ENCODE data around the gene FBXL13.

The FBXL13 gene

GRCh38 chr7:102830197-102830596 is 244.4 kb downstream of the FBXL13 start:
- Histone ChIP-seq H3K27ac (replicated peaks) (no peak overlapping the region), H3K27me3 (ENCODE audit: insufficient read depth, poor library complexity, severe bottlenecking) (no peaks in the 10 kb centered on the region), H3K4me3 (replicated peaks; ENCODE audit: insufficient read depth, low read length) (no peak overlapping the region)
- no peak for DNase-seq (ENCODE audit: low read depth in 1 of 2, low spot score in 1 of 2)
- TF ChIP-seq CTCF (IDR thresholded peaks at IDR 0.05; ENCODE audit: insufficient read depth, low read length) (no peak), GABPA (IDR thresholded peaks at IDR 0.05; ENCODE audit: low read depth) (no peak), POLR2AphosphoS5 (IDR thresholded peaks at IDR 0.05; ENCODE audit: low read depth) (no peak), SPI1 (IDR thresholded peaks at IDR 0.05; ENCODE audit: borderline replicate concordance, low read depth) (no peak)
- TF ChIP-seq, protein P1, sequence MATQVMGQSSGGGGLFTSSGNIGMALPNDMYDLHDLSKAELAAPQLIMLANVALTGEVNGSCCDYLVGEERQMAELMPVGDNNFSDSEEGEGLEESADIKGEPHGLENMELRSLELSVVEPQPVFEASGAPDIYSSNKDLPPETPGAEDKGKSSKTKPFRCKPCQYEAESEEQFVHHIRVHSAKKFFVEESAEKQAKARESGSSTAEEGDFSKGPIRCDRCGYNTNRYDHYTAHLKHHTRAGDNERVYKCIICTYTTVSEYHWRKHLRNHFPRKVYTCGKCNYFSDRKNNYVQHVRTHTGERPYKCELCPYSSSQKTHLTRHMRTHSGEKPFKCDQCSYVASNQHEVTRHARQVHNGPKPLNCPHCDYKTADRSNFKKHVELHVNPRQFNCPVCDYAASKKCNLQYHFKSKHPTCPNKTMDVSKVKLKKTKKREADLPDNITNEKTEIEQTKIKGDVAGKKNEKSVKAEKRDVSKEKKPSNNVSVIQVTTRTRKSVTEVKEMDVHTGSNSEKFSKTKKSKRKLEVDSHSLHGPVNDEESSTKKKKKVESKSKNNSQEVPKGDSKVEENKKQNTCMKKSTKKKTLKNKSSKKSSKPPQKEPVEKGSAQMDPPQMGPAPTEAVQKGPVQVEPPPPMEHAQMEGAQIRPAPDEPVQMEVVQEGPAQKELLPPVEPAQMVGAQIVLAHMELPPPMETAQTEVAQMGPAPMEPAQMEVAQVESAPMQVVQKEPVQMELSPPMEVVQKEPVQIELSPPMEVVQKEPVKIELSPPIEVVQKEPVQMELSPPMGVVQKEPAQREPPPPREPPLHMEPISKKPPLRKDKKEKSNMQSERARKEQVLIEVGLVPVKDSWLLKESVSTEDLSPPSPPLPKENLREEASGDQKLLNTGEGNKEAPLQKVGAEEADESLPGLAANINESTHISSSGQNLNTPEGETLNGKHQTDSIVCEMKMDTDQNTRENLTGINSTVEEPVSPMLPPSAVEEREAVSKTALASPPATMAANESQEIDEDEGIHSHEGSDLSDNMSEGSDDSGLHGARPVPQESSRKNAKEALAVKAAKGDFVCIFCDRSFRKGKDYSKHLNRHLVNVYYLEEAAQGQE (IDR thresholded peaks at IDR 0.05; ENCODE audit: insufficient replicate concordance, low read depth): no peak

DNA sequence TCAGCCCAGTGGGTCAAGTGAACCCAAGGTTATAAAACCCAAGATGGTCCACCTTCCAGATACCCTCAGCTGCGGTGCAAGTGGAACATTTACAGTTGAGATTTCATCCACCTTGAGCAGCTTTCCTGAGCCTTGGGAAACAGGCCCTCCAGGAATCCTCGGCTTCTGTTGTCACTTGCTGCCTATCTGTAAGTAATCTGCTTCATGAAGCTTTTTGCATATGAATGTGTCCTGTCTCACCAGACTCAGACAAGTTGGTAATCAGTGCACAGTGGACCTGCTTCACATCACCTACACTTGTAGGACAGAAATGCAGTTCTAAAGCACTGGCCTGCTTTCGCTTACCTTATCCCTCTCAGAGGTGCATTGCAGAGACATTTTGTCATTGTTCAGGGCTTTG is 245.5 kb downstream of the FBXL13 start:
- no peak overlapping the region for H3K4me3 ChIP-seq (replicated peaks; ENCODE audit: insufficient read depth, low read length)
- no peak for TF ChIP-seq POLR2AphosphoS5 (IDR thresholded peaks at IDR 0.05; ENCODE audit: low read depth)
- no peak for TF ChIP-seq SPI1 (IDR thresholded peaks at IDR 0.05; ENCODE audit: borderline replicate concordance, low read depth)
- no peak for TF ChIP-seq CTCF (IDR thresholded peaks at IDR 0.05; ENCODE audit: insufficient read depth, low read length)
- TF ChIP-seq GABPA (IDR thresholded peaks at IDR 0.05; ENCODE audit: low read depth): no peak
- TF ChIP-seq, protein P1 (IDR thresholded peaks at IDR 0.05; ENCODE audit: insufficient replicate concordance, low read depth): no peak
- no peaks in the 10 kb centered on the region for H3K27me3 ChIP-seq (ENCODE audit: insufficient read depth, poor library complexity, severe bottlenecking)
- no peak overlapping the region for H3K27ac ChIP-seq (replicated peaks)
- DNase-seq (ENCODE audit: low read depth in 1 of 2, low spot score in 1 of 2): no peak

DNA sequence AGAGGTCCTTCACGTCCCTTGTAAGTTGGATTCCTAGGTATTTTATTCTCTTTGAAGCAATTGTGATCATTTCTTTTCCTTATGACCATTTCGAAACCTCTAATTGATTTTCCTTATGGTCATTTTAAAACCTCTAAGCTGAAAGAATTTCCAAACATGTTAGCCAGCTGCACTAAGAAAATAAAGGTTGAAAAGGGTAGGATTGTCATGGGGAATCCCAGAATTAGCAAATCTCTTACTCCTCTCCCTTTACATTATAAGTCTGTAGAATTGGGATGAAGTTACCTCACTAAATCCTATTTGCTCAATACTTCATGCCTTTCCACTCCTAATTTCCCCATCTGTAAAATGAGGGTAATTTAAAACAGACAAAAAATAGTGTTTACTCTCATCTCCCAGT is 246.3 kb downstream of the FBXL13 start:
- TF ChIP-seq, protein P1 (IDR thresholded peaks at IDR 0.05; ENCODE audit: insufficient replicate concordance, low read depth): no peak
- TF ChIP-seq SPI1 (IDR thresholded peaks at IDR 0.05; ENCODE audit: borderline replicate concordance, low read depth): no peak
- TF ChIP-seq CTCF (IDR thresholded peaks at IDR 0.05; ENCODE audit: insufficient read depth, low read length): no peak
- TF ChIP-seq POLR2AphosphoS5 (IDR thresholded peaks at IDR 0.05; ENCODE audit: low read depth): no peak
- no peak for TF ChIP-seq GABPA (IDR thresholded peaks at IDR 0.05; ENCODE audit: low read depth)
- H3K4me3 ChIP-seq (replicated peaks; ENCODE audit: insufficient read depth, low read length): no peak overlapping the region
- H3K27me3 ChIP-seq (ENCODE audit: insufficient read depth, poor library complexity, severe bottlenecking): no peaks in the 10 kb centered on the region
- no peak overlapping the region for H3K27ac ChIP-seq (replicated peaks)
- no peak for DNase-seq (ENCODE audit: low read depth in 1 of 2, low spot score in 1 of 2)
